Peyer's patch (tissue), 4 donors: ENCODE data around the gene SLC26A1.

ENCODE experiments used
- POLR2A ChIP-seq, 2 donors: fragments of 450-650 bp; IDR thresholded peaks; one replicate each; pipeline ENCODE4 v1.5.1; 2017; ENCODE audit warnings: antibody characterized with exemption in 2 of 2, mild to moderate bottlenecking in 2 of 2, moderate library complexity in 2 of 2
- TF ChIP-seq, protein P1 (sequence below), 6 experiments: fragments of 450-650 bp in 4 of 6; fragments of 200-600 bp in 2 of 6; sonication (generic) in 1 of 6; IDR thresholded peaks; one replicate each; pipeline ENCODE4 v1.5.1; 2017 to 2019; ENCODE audit warnings: antibody characterized with exemption in 6 of 6, mild to moderate bottlenecking in 3 of 6, moderate library complexity in 1 of 6

DNA sequence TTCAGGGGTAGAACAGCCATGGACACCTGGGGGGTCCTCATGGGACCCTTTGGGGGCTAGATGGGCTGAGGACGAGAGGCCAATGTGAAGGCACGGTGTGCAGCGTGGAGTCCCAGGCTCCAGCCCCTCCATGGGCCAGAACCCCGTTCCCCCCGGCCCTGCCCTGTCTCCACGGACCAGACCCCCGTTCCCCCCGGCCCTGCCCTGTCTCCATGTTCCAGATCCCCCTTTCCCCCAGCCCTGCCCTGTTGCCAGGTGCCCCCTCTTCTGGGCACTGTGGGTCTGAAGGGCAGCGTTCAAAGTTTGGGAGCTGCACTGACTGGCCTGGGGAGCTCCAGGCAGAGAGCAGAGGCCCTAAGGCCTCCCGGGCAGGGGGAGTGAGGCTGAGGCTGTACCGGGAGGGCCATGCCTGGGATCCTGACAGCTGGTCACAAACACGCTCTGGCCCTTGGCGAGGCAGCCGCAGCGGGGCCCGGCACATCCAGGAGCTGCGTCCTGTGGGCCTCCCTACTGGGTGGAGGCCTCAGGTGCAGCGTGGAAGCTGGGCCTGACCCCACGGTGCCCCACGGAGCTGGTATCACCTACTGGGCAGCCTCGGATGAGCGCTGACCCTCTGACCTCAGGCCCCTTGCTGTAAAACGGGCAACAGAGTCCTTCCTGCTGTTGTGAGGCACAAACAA is 28.7 kb downstream of the SLC26A1 start:
- TF ChIP-seq, protein P1, sequence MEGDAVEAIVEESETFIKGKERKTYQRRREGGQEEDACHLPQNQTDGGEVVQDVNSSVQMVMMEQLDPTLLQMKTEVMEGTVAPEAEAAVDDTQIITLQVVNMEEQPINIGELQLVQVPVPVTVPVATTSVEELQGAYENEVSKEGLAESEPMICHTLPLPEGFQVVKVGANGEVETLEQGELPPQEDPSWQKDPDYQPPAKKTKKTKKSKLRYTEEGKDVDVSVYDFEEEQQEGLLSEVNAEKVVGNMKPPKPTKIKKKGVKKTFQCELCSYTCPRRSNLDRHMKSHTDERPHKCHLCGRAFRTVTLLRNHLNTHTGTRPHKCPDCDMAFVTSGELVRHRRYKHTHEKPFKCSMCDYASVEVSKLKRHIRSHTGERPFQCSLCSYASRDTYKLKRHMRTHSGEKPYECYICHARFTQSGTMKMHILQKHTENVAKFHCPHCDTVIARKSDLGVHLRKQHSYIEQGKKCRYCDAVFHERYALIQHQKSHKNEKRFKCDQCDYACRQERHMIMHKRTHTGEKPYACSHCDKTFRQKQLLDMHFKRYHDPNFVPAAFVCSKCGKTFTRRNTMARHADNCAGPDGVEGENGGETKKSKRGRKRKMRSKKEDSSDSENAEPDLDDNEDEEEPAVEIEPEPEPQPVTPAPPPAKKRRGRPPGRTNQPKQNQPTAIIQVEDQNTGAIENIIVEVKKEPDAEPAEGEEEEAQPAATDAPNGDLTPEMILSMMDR (IDR thresholded peaks at IDR 0.05) = no peak
- TF ChIP-seq POLR2A (IDR thresholded peaks at IDR 0.05) = no peak
